Tibial nerve (tissue), 4 donors: ENCODE results near the gene GNB1L. TPM values are rescaled to one million over a fixed set of nuclear protein-coding genes. Genes with fewer than 3 reads are reported as not detected.

Source experiments
- DNase-seq, 2 donors: peaks; one replicate each; pipeline ENCODE4 v3.0.0-alpha.2; 2019; ENCODE audit warnings: low spot score in 2 of 2
- H3K27ac ChIP-seq, 4 donors: fragments of 200-600 bp; sonication (generic) in 3 of 4; one replicate each; pipeline ENCODE4 v1.5.1; 2017 to 2019; ENCODE audit warnings: mild to moderate bottlenecking in 1 of 4
- H3K27me3 ChIP-seq, 2 donors: fragments of 200-600 bp; sonication (generic) in 1 of 2; one replicate each; pipeline versions ENCODE4 v1.5.1 to v1.6.0; 2017 to 2019
- H3K36me3 ChIP-seq, 3 donors: fragments of 200-600 bp; sonication (generic); one replicate each; pipeline ENCODE4 v1.5.1; 2018 to 2019
- H3K4me1 ChIP-seq, 4 donors: fragments of 200-600 bp; sonication (generic) in 3 of 4; one replicate each; pipeline ENCODE4 v1.5.1; 2017 to 2019
- H3K4me3 ChIP-seq, 4 donors: fragments of 200-600 bp; sonication (generic) in 3 of 4; one replicate each; pipeline ENCODE4 v1.5.1; 2017 to 2019; ENCODE audit warnings: mild to moderate bottlenecking in 1 of 4, moderate library complexity in 1 of 4
- H3K9me3 ChIP-seq, 4 donors: fragments of 200-600 bp; sonication (generic) in 3 of 4; one replicate each; pipeline ENCODE4 v1.5.1; 2017 to 2019
- CTCF ChIP-seq, 5 experiments: fragments of 200-600 bp in 3 of 5; fragments of 450-650 bp in 2 of 5; sonication (generic) in 3 of 5; IDR thresholded peaks; one replicate each; pipeline ENCODE4 v1.5.1; 2016 to 2019; ENCODE audit warnings: antibody characterized with exemption in 5 of 5, mild to moderate bottlenecking in 3 of 5, moderate library complexity in 2 of 5
- EP300 ChIP-seq, 2 donors: sonication (generic); formaldehyde crosslinking; IDR thresholded peaks; one replicate each; pipeline ENCODE4 v1.6.1; 2017; ENCODE audit warnings: antibody characterized with exemption in 2 of 2, mild to moderate bottlenecking in 1 of 2
- POLR2A ChIP-seq, 2 donors: fragments of 450-650 bp; IDR thresholded peaks; one replicate each; pipeline ENCODE4 v1.6.1; 2017; ENCODE audit warnings: antibody characterized with exemption in 2 of 2, mild to moderate bottlenecking in 2 of 2, moderate library complexity in 2 of 2
- WGBS, 2 donors: methylation state at CpG; one replicate each; pipeline ENCODE4 v1.1.5; 2018; 5-methylcytosine and 5-hydroxymethylcytosine counted together
- total RNA-seq, 4 donors: library from RNA; depleted of rRNA; stranded (reverse); fragments of >200 nt; gene quantifications; one replicate each; pipeline ENCODE4 v1.1.0, GENCODE V29; 2016

The GNB1L gene
- total RNA-seq, 4 donors from 2014 or later, result 2.9 to 8.1 (median 6.3) TPM

DNA sequence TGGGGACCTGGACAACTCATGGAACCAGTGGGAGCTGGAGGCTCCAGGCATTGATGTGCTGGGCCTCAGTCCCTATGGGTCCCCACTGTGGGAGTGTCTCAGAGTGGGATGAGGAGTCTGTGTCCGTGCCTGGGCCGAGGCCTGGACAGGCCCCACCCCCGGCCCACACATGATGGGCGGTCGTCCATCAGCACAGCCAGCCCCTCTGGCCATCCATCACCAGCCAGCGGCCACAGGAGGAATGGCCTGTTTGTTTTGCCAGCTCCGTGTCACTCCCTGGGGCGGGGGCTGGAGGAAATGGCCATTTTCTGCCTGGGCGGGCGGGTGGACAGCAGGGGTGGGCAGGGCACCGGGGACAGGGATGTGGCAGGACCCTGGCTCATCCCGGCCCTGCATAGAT is 107.1 kb downstream of the GNB1L start:
- WGBS, 2 donors, result 74 to 83% methylated on average over 1 to 7 of the region's 12 CpGs
- Histone ChIP-seq H3K27me3 (no peaks in the 10 kb centered on the region), H3K4me1 (no peaks in the 10 kb centered on the region), H3K9me3 (no peaks in the 10 kb centered on the region), H3K27ac (no peak overlapping the region), H3K4me3 (no peak overlapping the region), H3K36me3 (no peaks in the 10 kb centered on the region)
- TF ChIP-seq EP300 (IDR thresholded peaks at IDR 0.05) (no peak), CTCF (IDR thresholded peaks at IDR 0.05) (no peak)
- DNase-seq, result no peak

GRCh38 chr22:19746726-19747125 is 107.9 kb downstream of the GNB1L start:
- Histone ChIP-seq H3K9me3 (no peaks in the 10 kb centered on the region), H3K4me3 (no peak overlapping the region), H3K36me3 (no peaks in the 10 kb centered on the region), H3K27me3 (no peaks in the 10 kb centered on the region), H3K4me1 (no peaks in the 10 kb centered on the region), H3K27ac (no peak overlapping the region)
- TF ChIP-seq EP300 (IDR thresholded peaks at IDR 0.05) (no peak), CTCF (IDR thresholded peaks at IDR 0.05) (no peak), POLR2A (IDR thresholded peaks at IDR 0.05) (no peak)
- 89 to 100% methylated on average over 1 to 13 of the region's 13 CpGs for WGBS, 2 donors
- no peak for DNase-seq

GRCh38 chr22:19745155-19746101 is 109.2 kb downstream of the GNB1L start:
- no peaks in the 10 kb centered on the region for H3K4me1 ChIP-seq
- no peaks in the 10 kb centered on the region for H3K27me3 ChIP-seq
- no peaks in the 10 kb centered on the region for H3K9me3 ChIP-seq
- no peak overlapping the region for H3K4me3 ChIP-seq
- 55% methylated on average over 16 to 17 of the region's 24 CpGs for WGBS, 2 donors
- TF ChIP-seq CTCF (IDR thresholded peaks at IDR 0.05) (no peak), POLR2A (IDR thresholded peaks at IDR 0.05) (no peak), EP300 (IDR thresholded peaks at IDR 0.05) (no peak)
- no peak overlapping the region for H3K27ac ChIP-seq
- no peak for DNase-seq
- no peaks in the 10 kb centered on the region for H3K36me3 ChIP-seq

GRCh38 chr22:19744350-19745006 is 110.2 kb downstream of the GNB1L start:
- no peaks in the 10 kb centered on the region for H3K36me3 ChIP-seq
- no peak for TF ChIP-seq EP300 (IDR thresholded peaks at IDR 0.05)
- TF ChIP-seq POLR2A (IDR thresholded peaks at IDR 0.05), result no peak
- no peak for TF ChIP-seq CTCF (IDR thresholded peaks at IDR 0.05)
- no peaks in the 10 kb centered on the region for H3K9me3 ChIP-seq
- no peaks in the 10 kb centered on the region for H3K27me3 ChIP-seq
- no peaks in the 10 kb centered on the region for H3K4me1 ChIP-seq
- H3K4me3 ChIP-seq, result no peak overlapping the region
- 80 to 85% methylated on average over 8 to 13 of the region's 13 CpGs for WGBS, 2 donors
- H3K27ac ChIP-seq, result no peak overlapping the region
- DNase-seq, result no peak

DNA sequence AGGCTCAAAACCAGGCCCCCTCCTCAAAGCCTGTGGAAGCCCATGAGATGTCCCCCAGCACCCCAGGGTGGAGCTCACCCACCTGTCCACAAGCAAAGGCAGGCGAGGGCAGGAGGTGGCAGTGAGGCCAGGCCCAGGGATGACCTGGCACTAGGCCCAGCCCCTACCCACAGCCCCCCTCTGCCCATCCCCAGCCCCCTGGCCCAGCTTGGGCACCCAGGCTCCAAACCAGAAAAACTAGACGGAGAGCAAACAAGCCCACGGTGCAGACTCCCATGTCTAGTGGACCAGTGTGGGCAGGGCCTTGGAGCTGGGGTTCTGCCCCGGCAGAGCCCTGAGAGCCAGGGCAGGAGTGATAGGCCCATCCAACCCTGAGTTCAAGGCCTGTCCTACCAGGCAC is 111.0 kb downstream of the GNB1L start:
- H3K36me3 ChIP-seq, result no peaks in the 10 kb centered on the region
- H3K4me3 ChIP-seq, result no peak overlapping the region
- no peak for TF ChIP-seq CTCF (IDR thresholded peaks at IDR 0.05)
- TF ChIP-seq POLR2A (IDR thresholded peaks at IDR 0.05), result no peak
- TF ChIP-seq EP300 (IDR thresholded peaks at IDR 0.05), result no peak
- DNase-seq, result no peak
- no peaks in the 10 kb centered on the region for H3K4me1 ChIP-seq
- peaks cover 0 to 5% of the 10 kb centered on the region in 2 donors for H3K27me3 ChIP-seq
- H3K27ac ChIP-seq, result no peak overlapping the region
- 67 to 71% methylated on average over 1 of the region's 4 CpGs for WGBS, 2 donors
- no peaks in the 10 kb centered on the region for H3K9me3 ChIP-seq
